GM12878 (cell line): ENCODE measurements around the gene BTBD9. TPM values are rescaled to one million over a fixed set of nuclear protein-coding genes. Genes with fewer than 3 reads are reported as not detected.

Source experiments
- ATAC-seq: fragments of 200-7000 bp; cut with Tn5 transposase; 3 replicates; pipeline ENCODE4 v1.9.1; 2020; ENCODE audit warnings: mild to moderate bottlenecking, moderate library complexity
- BruUV-seq: library from RNA; stranded (reverse); fragments of 400-500 nt; replicated peaks from 2 replicates; lab custom pipeline; 2021; lab: Mats Ljungman, UMichigan
- CTCF ChIA-PET: fragments of 300-600 bp; sonication (Branson Sonifier 250); formaldehyde crosslinking; extraction: SDS; loops from one replicate; lab custom pipeline; 2021; ENCODE audit warnings: inconsistent platforms; lab: Yijun Ruan, JAX
- POLR2A ChIA-PET: fragments of 350-600 bp; formaldehyde crosslinking; extraction: SDS; loops from one replicate; lab custom pipeline; 2021; ENCODE audit warnings: inconsistent platforms; lab: Charles Lee
- RAD21 ChIA-PET: fragments of 300-600 bp; sonication (Branson Sonifier 250); formaldehyde crosslinking; loops from one replicate; lab custom pipeline; 2023; ENCODE audit warnings: antibody characterized with exemption; ENCODE audit not compliant: unreplicated experiment; lab: Charles Lee
- SMC1A ChIA-PET: fragments of 300-600 bp; sonication (Branson Sonifier 250); formaldehyde crosslinking; loops from one replicate; lab custom pipeline; 2023; ENCODE audit not compliant: unreplicated experiment, uncharacterized antibody; lab: Charles Lee
- DNase-seq: peaks from one replicate; pipeline ENCODE4 v3.0.0-alpha.2; 2011; ENCODE audit warnings: low read depth, low spot score
- FAIRE-seq: peaks from 3 replicates; lab custom pipeline; 2011; peaks lifted over from hg19 to GRCh38; lab: Jason Lieb, UNC
- H2AFZ ChIP-seq: 2 replicates; pipeline ENCODE4 v1.6.0; 2011; ENCODE audit warnings: low read depth, low read length, control low read depth; ENCODE audit not compliant: control insufficient read depth
- H3K27ac ChIP-seq: 2 replicates; pipeline ENCODE4 v1.5.1; 2011; ENCODE audit warnings: control low read depth; ENCODE audit not compliant: control insufficient read depth, insufficient read depth
- H3K27me3 ChIP-seq, 2 experiments: replicated peaks in 1 of 2; 2 replicates each; pipeline versions ENCODE4 v1.6.0 to v1.6.1; 2011; ENCODE audit warnings: low read length in 1 of 2; ENCODE audit not compliant: control insufficient read depth in 2 of 2, insufficient read depth in 2 of 2
- H3K36me3 ChIP-seq, 2 experiments: 2 replicates each; pipeline ENCODE4 v1.5.1; 2011; ENCODE audit warnings: low read length in 1 of 2; ENCODE audit not compliant: control insufficient read depth in 2 of 2, insufficient read depth in 2 of 2
- H3K4me1 ChIP-seq: 2 replicates; pipeline ENCODE4 v1.6.1; 2011; ENCODE audit warnings: mild to moderate bottlenecking, low read length, moderate library complexity, mixed read lengths; ENCODE audit not compliant: control insufficient read depth, insufficient read depth
- H3K4me2 ChIP-seq: 2 replicates; pipeline ENCODE4 v1.6.0; 2011; ENCODE audit warnings: control low read depth; ENCODE audit not compliant: control insufficient read depth, insufficient read depth
- H3K4me3 ChIP-seq: fragments of 200-600 bp; sonication (generic); 2 replicates; pipeline ENCODE4 v1.5.1; 2016
- H3K79me2 ChIP-seq: 2 replicates; pipeline ENCODE4 v1.6.0; 2011; ENCODE audit warnings: low read length; ENCODE audit not compliant: control insufficient read depth, insufficient read depth
- H3K9ac ChIP-seq: 2 replicates; pipeline ENCODE4 v1.8.0; 2011; ENCODE audit warnings: low read length, control low read depth, mixed read lengths; ENCODE audit not compliant: control insufficient read depth, insufficient read depth
- H3K9me3 ChIP-seq: replicated peaks from 3 replicates; pipeline ENCODE4 v1.5.1; 2011; ENCODE audit warnings: mild to moderate bottlenecking, low read length; ENCODE audit not compliant: control insufficient read depth, insufficient read depth
- H4K20me1 ChIP-seq: 2 replicates; pipeline ENCODE4 v1.6.0; 2011; ENCODE audit not compliant: control insufficient read depth, insufficient read depth
- BACH1 ChIP-seq: fragments of 450-650 bp; IDR thresholded peaks from 2 replicates; pipeline ENCODE4 v1.6.1; 2017; ENCODE audit warnings: mild to moderate bottlenecking, borderline replicate concordance
- CBX5 ChIP-seq: sonication (generic); IDR thresholded peaks from 2 replicates; pipeline ENCODE4 v1.6.1; 2016; ENCODE audit warnings: low read depth, moderate library complexity, mild to moderate bottlenecking, inconsistent platforms
- EGR1 ChIP-seq, 2 experiments: IDR thresholded peaks; 1 replicate in 1 of 2; 2 replicates in 1 of 2; pipeline ENCODE4 v1.6.1; 2011 to 2012; ENCODE audit warnings: low read depth in 2 of 2, low read length in 2 of 2, borderline replicate concordance in 1 of 2, mild to moderate bottlenecking in 1 of 2, moderate library complexity in 1 of 2
- ETV6 ChIP-seq, 2 experiments: fragments of 450-650 bp in 1 of 2; IDR thresholded peaks in 1 of 2; conservative IDR thresholded peaks in 1 of 2; 2 replicates each; pipeline ENCODE4 v1.6.1; 2014; ENCODE audit warnings: antibody characterized with exemption in 1 of 2, borderline replicate concordance in 1 of 2, low read depth in 1 of 2, mild to moderate bottlenecking in 1 of 2, moderate library complexity in 1 of 2
- IKZF2 ChIP-seq, 2 experiments: fragments of 450-650 bp; IDR thresholded peaks; 2 replicates each; pipeline ENCODE4 v1.6.1; 2017; ENCODE audit warnings: mild to moderate bottlenecking in 2 of 2, moderate library complexity in 2 of 2
- LARP7 ChIP-seq: fragments of 450-650 bp; IDR thresholded peaks from 2 replicates; pipeline ENCODE4 v1.6.1; 2017; ENCODE audit warnings: mild to moderate bottlenecking
- POLR2A ChIP-seq: IDR thresholded peaks from 2 replicates; pipeline ENCODE4 v1.6.1; 2011; ENCODE audit warnings: low read depth, mild to moderate bottlenecking, low read length
- RFX5 ChIP-seq: IDR thresholded peaks from 2 replicates; pipeline ENCODE4 v1.6.1; 2011; ENCODE audit warnings: low read depth, low read length, improper control_type of control experiment
- SP1 ChIP-seq: IDR thresholded peaks from one replicate; pipeline ENCODE4 v1.6.1; 2011; ENCODE audit warnings: low read depth, low read length
- SPI1 ChIP-seq: IDR thresholded peaks from 2 replicates; pipeline ENCODE4 v1.6.1; 2011; ENCODE audit warnings: low read depth, mild to moderate bottlenecking, low read length, moderate library complexity, borderline replicate concordance; ENCODE audit not compliant: insufficient read depth
- SRF ChIP-seq, 2 experiments: IDR thresholded peaks; 2 replicates each; pipeline ENCODE4 v1.6.1; 2011; ENCODE audit warnings: low read depth in 2 of 2, low read length in 2 of 2, mild to moderate bottlenecking in 1 of 2, moderate library complexity in 1 of 2
- TARDBP ChIP-seq: IDR thresholded peaks from 2 replicates; pipeline ENCODE4 v1.6.1; 2016; ENCODE audit warnings: borderline replicate concordance
- TCF7 ChIP-seq: IDR thresholded peaks from 2 replicates; pipeline ENCODE4 v1.6.1; 2014; ENCODE audit warnings: antibody characterized with exemption, borderline replicate concordance
- WGBS: methylation state at CpG from one replicate; pipeline ENCODE4 v1.1.6; 2016; ENCODE audit warnings: low lambda C conversion rate; ENCODE audit not compliant: insufficient replicate concordance, insufficient coverage; ENCODE audit errors: missing lambda C conversion rate; 5-methylcytosine and 5-hydroxymethylcytosine counted together
- in situ Hi-C: fragments of 300-500 bp; cut with MboI; formaldehyde crosslinking; loops from 9 replicates; pipeline ENCODE4 v1.14.3; 2018; ENCODE audit warnings: mixed read lengths
- intact Hi-C: fragments of 100-400 bp; cut with micrococcal nuclease; formaldehyde crosslinking; loops from one replicate; pipeline ENCODE4 v1.14.2; 2022; ENCODE audit not compliant: unreplicated experiment
- polyA plus RNA-seq, 11 experiments: library from polyadenylated mRNA; depleted of rRNA in 4 of 11; unstranded in 6 of 11; stranded (reverse) in 5 of 11; fragments of >200 nt; fragmentation: Nextera tagmentation in 4 of 11; fragmentation: Illumina TruSeq in 1 of 11; extraction: Ambion mirVana in 4 of 11; extraction: Trizol in 1 of 11; gene quantifications; 1 replicate in 1 of 11; 2 replicates in 10 of 11; pipeline versions ENCODE4 v1.2.1 to v1.2.3, GENCODE V29; 2011 to 2016; ENCODE audit warnings: inconsistent platforms in 2 of 11, missing spikeins in 2 of 11, low read depth in 1 of 11
- total RNA-seq, 4 experiments: library from RNA; depleted of rRNA in 3 of 4; stranded (reverse); fragments of >200 nt in 3 of 4; fragmentation: Illumina TruSeq in 1 of 4; extraction: Trizol in 1 of 4; gene quantifications; 2 replicates each; pipeline versions ENCODE4 v1.2.1 to v1.2.3, GENCODE V29; 2013 to 2021
- TF ChIP-seq, protein P1 (sequence below): fragments of 450-650 bp; formaldehyde crosslinking; IDR thresholded peaks from 2 replicates; pipeline ENCODE4 v1.4.0; 2022; ENCODE audit warnings: mild to moderate bottlenecking, moderate library complexity
- TF ChIP-seq, protein P2 (sequence below): IDR thresholded peaks from 2 replicates; pipeline ENCODE4 v1.6.1; 2011; ENCODE audit warnings: low read depth, mild to moderate bottlenecking, low read length, moderate library complexity, borderline replicate concordance; ENCODE audit errors: extremely low read depth

Gene BTBD9
- total and polyA plus RNA-seq, 10 of the 15 experiments (the other 5 are each of a cell fraction or from before 2014, with no cell fraction given), result 0.22 to 8.6 (median 4.6) TPM

DNA sequence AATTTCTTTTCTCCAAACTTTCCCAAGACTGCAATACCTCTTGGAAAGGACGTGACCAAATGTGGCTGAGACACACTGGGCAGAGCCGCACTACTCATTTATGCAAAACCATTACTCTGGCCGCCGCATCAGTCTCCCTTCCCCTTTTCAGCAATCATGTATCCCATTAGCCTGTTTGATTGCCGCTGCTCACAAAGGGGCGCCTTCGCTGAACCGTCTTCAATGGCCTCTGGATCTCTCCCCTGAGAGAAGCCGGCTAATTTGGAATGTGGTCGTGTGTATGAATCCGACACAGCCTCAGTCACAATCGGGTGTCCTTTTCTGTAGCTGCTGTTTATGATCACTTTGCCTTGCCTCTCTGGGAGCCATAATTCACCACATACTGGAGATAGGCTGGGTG is 459.1 kb downstream of the BTBD9 start:
- DNase-seq (no peak), FAIRE-seq (no peak), ATAC-seq (no peak)
- Histone ChIP-seq H3K4me2 (no peak overlapping the region), H3K4me3 (no peak overlapping the region), H3K36me3 (no peaks in the 10 kb centered on the region), H2AFZ (no peak overlapping the region), H3K27me3 (no peaks in the 10 kb centered on the region), H3K79me2 (no peaks in the 10 kb centered on the region), H3K27ac (no peak overlapping the region), H3K9me3 (no peaks in the 10 kb centered on the region), H3K4me1 (no peaks in the 10 kb centered on the region), H3K9ac (no peak overlapping the region), H4K20me1 (no peaks in the 10 kb centered on the region)
- 69% methylated on average over 12 of the region's 12 CpGs for WGBS
- intact Hi-C loops (no loop called here), in situ Hi-C loops (no loop called here)
- ChIA-PET CTCF (no interaction called here), POLR2A (no interaction called here), RAD21 (interaction anchor here (1.9 kb wide), 1 partner anchor 313 kb away, joined by 5 read pairs; no protein-coding TSS in a partner anchor), SMC1A (interaction anchor here (0.6 kb wide), 1 partner anchor 339 kb away, joined by 3 read pairs; no protein-coding TSS in a partner anchor)
- TF ChIP-seq TCF7 (no peak), TARDBP (no peak), SPI1 (no peak), ETV6 (conservative IDR thresholded peaks at IDR 0.05 in 1 of 2, IDR thresholded peaks at IDR 0.05 in 1 of 2; ENCODE audit: borderline replicate concordance in 1 of 2, low read depth in 1 of 2) (no peak), SRF (IDR thresholded peaks at IDR 0.05; ENCODE audit: low read depth in 2 of 2, low read length in 2 of 2) (no peak)
- no TSS peak for BruUV-seq

DNA sequence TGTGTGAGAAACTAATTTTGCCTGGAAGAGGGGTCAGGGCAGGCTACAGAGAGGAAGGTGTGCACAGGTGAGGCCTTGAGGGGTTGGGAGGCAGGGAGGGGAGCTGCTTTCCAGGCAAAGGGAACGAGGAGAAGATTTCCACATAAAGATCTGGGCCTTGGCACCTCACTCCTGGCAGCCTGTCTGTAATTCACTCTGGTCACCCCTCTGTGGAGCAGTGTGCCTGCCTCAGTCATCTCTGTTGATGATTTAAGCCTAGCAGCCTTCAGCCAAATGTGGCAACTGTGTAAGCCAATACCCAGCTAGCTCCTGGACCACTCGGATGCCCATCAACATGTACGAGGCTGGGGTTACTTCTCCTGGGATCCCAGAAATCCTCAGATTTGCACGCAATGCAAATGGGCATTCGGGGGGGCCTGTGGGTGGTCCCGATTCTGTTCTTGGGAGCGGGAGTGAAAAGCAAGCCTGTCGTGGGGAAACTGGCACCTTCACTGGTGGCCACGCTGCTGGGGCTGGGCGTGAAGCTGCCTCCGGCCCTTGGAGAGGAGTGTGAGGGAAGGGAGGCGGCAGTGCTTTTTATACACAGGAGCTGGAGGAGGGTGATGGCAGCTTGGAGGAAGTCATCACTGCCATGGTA is 459.8 kb downstream of the BTBD9 start:
- in situ Hi-C loops, result no loop called here
- no peak overlapping the region for H3K9ac ChIP-seq
- H3K4me1 ChIP-seq, result no peaks in the 10 kb centered on the region
- no peaks in the 10 kb centered on the region for H3K9me3 ChIP-seq
- POLR2A ChIA-PET, result no interaction called here
- H3K79me2 ChIP-seq, result no peaks in the 10 kb centered on the region
- ATAC-seq, result no peak
- H4K20me1 ChIP-seq, result no peaks in the 10 kb centered on the region
- FAIRE-seq, result no peak
- H3K4me3 ChIP-seq, result no peak overlapping the region
- H3K27ac ChIP-seq, result no peak overlapping the region
- SMC1A ChIA-PET, result no interaction called here
- H3K27me3 ChIP-seq, result no peaks in the 10 kb centered on the region
- H2AFZ ChIP-seq, result no peak overlapping the region
- intact Hi-C loops, result loop anchor here (10.0 kb wide), 1 partner anchor 315 kb away; no protein-coding TSS in a partner anchor
- RAD21 ChIA-PET, result interaction anchor here (1.9 kb wide), 1 partner anchor 314 kb away, joined by 5 read pairs; no protein-coding TSS in a partner anchor
- WGBS, result 75% methylated on average over 12 of the region's 12 CpGs
- no peak for DNase-seq
- H3K4me2 ChIP-seq, result no peak overlapping the region
- CTCF ChIA-PET, result no interaction called here
- BruUV-seq, result no TSS peak
- no peaks in the 10 kb centered on the region for H3K36me3 ChIP-seq
- TF ChIP-seq, protein P1, sequence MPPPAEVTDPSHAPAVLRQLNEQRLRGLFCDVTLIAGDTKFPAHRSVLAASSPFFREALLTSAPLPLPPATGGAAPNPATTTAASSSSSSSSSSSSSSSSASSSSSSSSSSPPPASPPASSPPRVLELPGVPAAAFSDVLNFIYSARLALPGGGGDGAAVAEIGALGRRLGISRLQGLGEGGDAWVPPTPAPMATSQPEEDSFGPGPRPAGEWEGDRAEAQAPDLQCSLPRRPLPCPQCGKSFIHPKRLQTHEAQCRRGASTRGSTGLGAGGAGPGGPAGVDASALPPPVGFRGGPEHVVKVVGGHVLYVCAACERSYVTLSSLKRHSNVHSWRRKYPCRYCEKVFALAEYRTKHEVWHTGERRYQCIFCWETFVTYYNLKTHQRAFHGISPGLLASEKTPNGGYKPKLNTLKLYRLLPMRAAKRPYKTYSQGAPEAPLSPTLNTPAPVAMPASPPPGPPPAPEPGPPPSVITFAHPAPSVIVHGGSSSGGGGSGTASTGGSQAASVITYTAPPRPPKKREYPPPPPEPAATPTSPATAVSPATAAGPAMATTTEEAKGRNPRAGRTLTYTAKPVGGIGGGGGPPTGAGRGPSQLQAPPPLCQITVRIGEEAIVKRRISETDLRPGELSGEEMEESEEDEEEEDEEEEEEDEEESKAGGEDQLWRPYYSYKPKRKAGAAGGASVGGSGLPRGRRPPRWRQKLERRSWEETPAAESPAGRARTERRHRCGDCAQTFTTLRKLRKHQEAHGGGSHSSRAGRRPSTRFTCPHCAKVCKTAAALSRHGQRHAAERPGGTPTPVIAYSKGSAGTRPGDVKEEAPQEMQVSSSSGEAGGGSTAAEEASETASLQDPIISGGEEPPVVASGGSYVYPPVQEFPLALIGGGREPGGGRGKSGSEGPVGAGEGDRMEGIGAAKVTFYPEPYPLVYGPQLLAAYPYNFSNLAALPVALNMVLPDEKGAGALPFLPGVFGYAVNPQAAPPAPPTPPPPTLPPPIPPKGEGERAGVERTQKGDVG (CRISPR knock-in tag), result no peak
- TF ChIP-seq CBX5 (no peak), SP1 (no peak), IKZF2 (IDR thresholded peaks at IDR 0.05) (no peak), RFX5 (no peak), POLR2A (no peak), EGR1 (IDR thresholded peaks at IDR 0.05; ENCODE audit: borderline replicate concordance in 1 of 2, low read depth in 2 of 2, low read length in 2 of 2) (no peak), BACH1 (no peak), LARP7 (no peak)
- TF ChIP-seq, protein P2, sequence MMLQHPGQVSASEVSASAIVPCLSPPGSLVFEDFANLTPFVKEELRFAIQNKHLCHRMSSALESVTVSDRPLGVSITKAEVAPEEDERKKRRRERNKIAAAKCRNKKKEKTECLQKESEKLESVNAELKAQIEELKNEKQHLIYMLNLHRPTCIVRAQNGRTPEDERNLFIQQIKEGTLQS, result no peak
